SK-N-SH (cell line): ENCODE results near the gene AKAP6.

Experiments used
- CTCF ChIP-seq: fragments of 200-600 bp; sonication (generic); IDR thresholded peaks from 2 replicates; pipeline ENCODE4 v1.6.1; 2017; ENCODE audit warnings: antibody characterized with exemption, mild to moderate bottlenecking, moderate library complexity
- EP300 ChIP-seq, 2 experiments: IDR thresholded peaks; 2 replicates each; pipeline versions ENCODE4 v1.4.0 to v1.6.1; 2012; ENCODE audit warnings: borderline replicate concordance in 1 of 2, low read depth in 1 of 2, low read length in 1 of 2
- PBX3 ChIP-seq: IDR thresholded peaks from 2 replicates; pipeline ENCODE4; 2012

- TF ChIP-seq PBX3 (no peak), EP300 (IDR thresholded peaks at IDR 0.05; ENCODE audit: borderline replicate concordance in 1 of 2, low read depth in 1 of 2, low read length in 1 of 2) (no peak), CTCF (peak; percentile 74)
These were observed 381.9 kb downstream of the AKAP6 start for GRCh38 chr14:32710731-32711680.
